Spinal cord (tissue), 10 donors: ENCODE results near the gene VWF. TPM values are rescaled to one million over a fixed set of nuclear protein-coding genes. Genes with fewer than 3 reads are reported as not detected.
A peak's percentile ranks its signal among the peaks of the same experiment; 100 is the strongest.

Experiments
- DNase-seq, 6 donors: peaks; one replicate each; pipeline versions ENCODE4 v3.0.0 to v3.0.0-alpha.2; 2013 to 2015; ENCODE audit warnings: low spot score in 6 of 6, low read depth in 4 of 6
- H3K27ac ChIP-seq: one replicate; pipeline ENCODE4 v1.5.1; 2013; ENCODE audit warnings: low read depth, low read length, control low read depth
- H3K27me3 ChIP-seq: one replicate; pipeline ENCODE4 v1.6.1; 2013; ENCODE audit warnings: low read length; ENCODE audit not compliant: control insufficient read depth, insufficient read depth
- H3K36me3 ChIP-seq: one replicate; pipeline ENCODE4 v1.6.1; 2013; ENCODE audit warnings: low read length; ENCODE audit not compliant: control insufficient read depth, insufficient read depth
- H3K4me1 ChIP-seq: one replicate; pipeline ENCODE4 v1.6.1; 2013; ENCODE audit warnings: low read length; ENCODE audit not compliant: control insufficient read depth, insufficient read depth
- H3K4me3 ChIP-seq: one replicate; pipeline ENCODE4 v1.5.1; 2013; ENCODE audit warnings: low read depth, low read length, control low read depth
- H3K9me3 ChIP-seq: one replicate; pipeline ENCODE4 v1.6.1; 2013; ENCODE audit warnings: low read length; ENCODE audit not compliant: control insufficient read depth, insufficient read depth
- WGBS: methylation state at CpG from one replicate; pipeline ENCODE4 v1.1.5; 2013; ENCODE audit warnings: missing lambda C conversion rate; ENCODE audit not compliant: insufficient coverage; 5-methylcytosine and 5-hydroxymethylcytosine counted together
- long read RNA-seq, 4 donors: transcript quantifications; one replicate each; lab custom pipeline, GENCODE V29; 2026
- polyA plus RNA-seq, 2 donors: library from polyadenylated mRNA; unstranded; fragments of 120-200 nt; gene quantifications; one replicate each; pipeline ENCODE4 v1.2.1, GENCODE V29; 2013; ENCODE audit not compliant: insufficient read length in 2 of 2
- total RNA-seq, 2 donors: library from RNA; depleted of rRNA in 1 of 2; stranded (reverse); fragments of 120-200 nt in 1 of 2; fragments of >200 nt in 1 of 2; gene quantifications; one replicate each; pipeline versions ENCODE4 v1.2.3 to v1.2.4, GENCODE V29; 2013 to 2014
- donor health status: healthy.

Gene VWF
- 10 to 100 TPM; 40.4 to 76.6 TPM for total RNA-seq
- 10 to 100 TPM; 34.3 to 34.5 TPM for polyA plus RNA-seq
- long read RNA-seq, donor 1, partial matches to known transcripts = 5 of 5 reads
- long read RNA-seq, donor 1, other reads (novel, unspliced or antisense) = 0 of 5 reads
- long read RNA-seq, donor 2 = 0 reads
- long read RNA-seq, donor 3 = 0 reads
- long read RNA-seq, donor 4 = 0 reads

DNA sequence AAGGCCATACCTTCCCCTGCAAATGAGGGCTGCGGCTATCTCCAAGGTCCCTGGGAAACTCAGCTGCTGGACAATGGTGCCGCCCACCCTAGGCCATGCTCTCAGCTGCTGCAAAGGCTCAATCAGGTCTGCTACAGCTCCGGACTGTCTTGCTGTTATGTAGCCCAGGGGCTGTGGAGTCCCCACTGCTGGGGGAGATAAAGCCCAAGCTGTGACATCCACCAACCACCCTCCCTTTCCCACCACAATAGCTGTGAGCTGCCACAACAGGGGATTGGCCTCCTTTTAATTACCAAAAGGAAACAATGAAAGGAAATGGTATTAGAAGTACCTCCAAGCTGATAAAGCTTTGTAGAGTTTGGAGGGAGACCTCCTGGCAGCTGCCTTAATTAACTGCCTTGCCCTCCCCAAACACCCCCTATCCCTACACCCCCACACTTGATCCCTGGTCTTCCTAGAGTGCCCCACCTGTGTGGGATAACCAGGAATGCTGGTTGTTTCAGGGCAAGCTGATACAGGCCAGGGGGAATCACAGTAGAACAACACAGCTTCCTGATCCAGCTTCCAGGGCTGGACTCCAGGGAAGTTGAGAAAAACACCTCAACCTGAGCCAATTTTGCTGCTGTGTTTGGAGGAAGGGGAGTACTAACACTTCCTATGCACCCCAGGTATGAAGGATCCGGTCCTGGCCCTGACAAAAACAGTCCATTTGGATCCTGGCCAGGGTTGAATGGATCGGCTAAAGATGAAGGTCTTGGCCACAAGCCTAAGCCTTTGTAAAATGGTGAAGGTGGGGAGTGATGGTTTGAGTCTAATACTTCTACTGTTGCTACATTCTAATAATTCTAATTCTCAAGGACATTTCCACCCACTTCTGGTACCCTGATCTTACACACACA lies at the start of gene VWF:
VWF (minus strand) TSS at position 260 of the 899 bp plus-strand sequence. CDS start 1,474 bp downstream, outside the sequence.
- Histone ChIP-seq H3K9me3 (no peaks in the 10 kb centered on the region), H3K36me3 (no peaks in the 10 kb centered on the region), H3K4me1 (no peaks in the 10 kb centered on the region), H3K27ac (peak within 1 kb of the TSS; percentile 5), H3K4me3 (peak within 1 kb of the TSS; percentile 7), H3K27me3 (no peaks in the 10 kb centered on the region)
- no peak for DNase-seq
- 45% methylated on average over 2 of the region's 5 CpGs for WGBS

DNA sequence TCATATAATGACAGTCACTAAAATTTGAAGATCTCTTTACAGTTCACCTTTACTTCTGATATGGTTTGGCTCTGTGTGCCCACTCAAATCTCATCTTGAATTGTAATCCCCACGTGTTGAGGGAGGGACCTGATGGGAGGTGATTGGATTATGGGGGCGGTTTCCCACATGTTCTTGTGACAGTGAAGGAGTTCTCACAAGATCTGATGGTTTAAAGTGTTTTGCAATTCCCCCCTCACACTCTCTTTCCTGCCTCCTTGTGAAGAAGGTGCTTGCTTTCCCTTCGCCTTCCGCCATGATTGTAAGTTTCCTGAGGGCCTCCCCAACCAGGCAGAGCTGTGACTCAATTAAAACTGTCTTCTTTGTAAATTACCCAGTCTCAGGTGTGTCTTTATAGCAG lies 48.4 kb upstream of the VWF start:
- WGBS = 90% methylated on average over 2 of the region's 4 CpGs
- H3K4me3 ChIP-seq = no peak overlapping the region
- H3K27ac ChIP-seq = no peak overlapping the region
- no peaks in the 10 kb centered on the region for H3K27me3 ChIP-seq
- H3K36me3 ChIP-seq = no peaks in the 10 kb centered on the region
- no peaks in the 10 kb centered on the region for H3K9me3 ChIP-seq
- DNase-seq = no peak
- no peaks in the 10 kb centered on the region for H3K4me1 ChIP-seq

DNA sequence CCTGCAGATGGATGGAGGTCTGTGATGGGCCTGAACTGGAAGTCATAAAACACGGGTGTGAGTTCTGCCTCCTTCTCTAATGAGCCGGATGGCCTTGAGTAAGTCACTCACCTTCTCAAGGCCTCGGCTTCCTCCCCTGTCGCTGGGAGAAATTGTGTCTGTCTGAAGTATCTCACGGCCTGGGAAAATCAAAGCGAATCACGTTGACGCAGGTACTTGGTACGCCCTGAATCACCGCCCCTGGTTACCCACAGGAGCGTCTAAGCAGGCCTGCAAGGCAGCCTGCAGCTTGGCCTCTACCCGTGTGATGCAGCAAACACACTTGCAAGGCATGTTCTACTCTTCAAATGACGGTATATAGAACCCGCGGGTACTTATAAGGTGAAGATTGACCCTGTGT lies 47.6 kb upstream of the VWF start:
- WGBS = 87% methylated on average over 15 of the region's 15 CpGs
- H3K36me3 ChIP-seq = no peaks in the 10 kb centered on the region
- no peak for DNase-seq
- H3K27ac ChIP-seq = no peak overlapping the region
- H3K9me3 ChIP-seq = no peaks in the 10 kb centered on the region
- H3K4me3 ChIP-seq = no peak overlapping the region
- no peaks in the 10 kb centered on the region for H3K4me1 ChIP-seq
- no peaks in the 10 kb centered on the region for H3K27me3 ChIP-seq

DNA sequence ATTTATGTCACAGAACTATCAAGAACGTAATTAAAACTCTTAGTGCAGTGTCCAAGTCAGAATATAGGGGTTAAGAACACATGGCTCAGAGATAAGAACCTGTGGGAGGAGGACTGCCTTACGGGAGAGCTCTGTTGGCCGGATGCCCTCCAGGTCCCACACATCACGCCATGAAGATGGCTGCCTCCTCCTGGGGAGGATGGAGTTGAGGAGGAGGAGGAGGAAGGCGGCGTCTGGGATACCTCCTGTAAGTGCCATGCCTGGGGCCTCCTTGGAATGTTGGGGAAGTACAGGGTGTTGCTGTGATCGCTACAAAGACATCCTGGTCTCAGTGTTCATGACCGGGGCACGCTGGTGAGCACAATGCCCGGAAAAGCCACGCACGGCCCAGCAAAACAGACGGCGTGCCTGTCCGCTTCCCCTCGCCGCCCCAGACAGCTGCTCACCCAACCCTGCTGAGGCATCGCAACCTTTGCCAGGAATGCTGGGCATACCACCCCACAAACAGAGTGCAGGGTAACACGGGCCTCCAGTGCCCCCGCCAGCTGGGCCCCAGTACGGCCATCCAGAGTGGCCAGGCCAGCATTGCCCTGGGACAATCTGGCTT lies 47.0 kb upstream of the VWF start:
- H3K9me3 ChIP-seq = no peaks in the 10 kb centered on the region
- H3K4me3 ChIP-seq = no peak overlapping the region
- H3K36me3 ChIP-seq = no peaks in the 10 kb centered on the region
- H3K27me3 ChIP-seq = no peaks in the 10 kb centered on the region
- no peak for DNase-seq
- no peak overlapping the region for H3K27ac ChIP-seq
- 90% methylated on average over 21 of the region's 21 CpGs for WGBS
- no peaks in the 10 kb centered on the region for H3K4me1 ChIP-seq

DNA sequence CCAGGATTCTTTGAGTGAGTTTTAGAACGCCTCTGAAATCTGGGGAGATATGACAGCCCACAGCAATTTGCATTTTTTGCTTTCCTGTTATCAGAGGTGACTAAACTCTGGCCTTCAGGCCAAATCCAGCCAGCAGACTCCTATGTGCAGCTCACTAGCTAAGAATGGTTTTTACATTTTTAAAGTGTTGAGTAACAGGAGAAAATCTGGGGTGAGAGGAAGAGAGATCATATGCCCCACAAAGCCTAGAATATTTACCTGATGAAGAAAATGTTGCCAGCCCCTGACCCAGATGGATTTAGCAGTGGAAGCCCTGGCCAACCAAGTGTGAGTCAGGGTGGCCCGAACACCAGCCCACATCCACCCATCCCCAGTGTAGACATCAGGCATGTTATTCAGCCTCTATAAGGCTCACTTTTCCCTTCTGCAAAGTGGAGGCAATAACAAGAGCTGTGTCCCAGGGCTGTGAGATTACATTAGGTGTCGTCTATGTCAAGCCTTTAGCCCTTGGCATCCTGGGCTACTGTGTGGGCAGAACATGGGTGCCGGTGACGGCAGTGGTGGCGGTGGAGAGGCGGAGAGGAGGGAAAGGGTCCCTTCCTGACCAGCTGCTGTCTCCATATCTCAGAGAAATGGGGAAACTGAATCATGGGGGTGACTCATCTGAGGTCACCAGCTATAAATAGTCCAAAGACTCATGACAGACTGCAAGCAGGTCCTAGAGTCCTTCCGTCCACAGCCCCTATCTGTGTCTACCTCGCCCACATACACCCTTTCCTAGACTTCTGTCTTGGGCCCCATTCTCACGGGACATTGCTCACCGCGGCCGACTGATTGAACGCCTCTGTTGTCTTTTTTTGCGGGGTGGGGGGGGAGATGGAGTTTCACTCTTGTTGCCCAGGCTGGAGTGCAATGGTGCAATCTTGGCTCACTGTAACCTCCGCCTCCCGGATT lies 43.1 kb upstream of the VWF start:
- H3K36me3 ChIP-seq = no peaks in the 10 kb centered on the region
- WGBS = 91% methylated on average over 16 of the region's 17 CpGs
- H3K27ac ChIP-seq = no peak overlapping the region
- H3K9me3 ChIP-seq = no peaks in the 10 kb centered on the region
- H3K4me3 ChIP-seq = no peak overlapping the region
- no peak for DNase-seq
- H3K4me1 ChIP-seq = no peaks in the 10 kb centered on the region
- H3K27me3 ChIP-seq = no peaks in the 10 kb centered on the region

DNA sequence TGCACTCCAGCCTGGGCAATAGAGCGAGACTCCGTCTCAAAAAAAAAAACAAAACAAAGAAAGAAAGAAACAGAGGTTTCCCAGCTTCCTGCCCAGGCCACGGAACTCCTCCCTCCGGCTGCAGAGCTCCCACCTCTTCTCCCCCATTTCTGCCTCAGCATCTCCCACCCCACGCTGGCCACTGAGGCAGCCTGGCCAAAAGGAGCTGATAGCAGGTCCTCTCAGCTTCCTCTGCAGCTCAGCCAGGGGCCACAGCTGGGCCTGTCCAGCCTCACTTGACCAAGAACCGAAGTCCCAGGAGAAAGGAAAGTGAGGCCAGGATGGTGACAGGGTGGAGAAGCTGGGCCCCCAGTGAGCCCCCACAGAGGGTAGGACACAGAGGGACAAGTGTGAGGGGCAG lies 42.3 kb upstream of the VWF start:
- DNase-seq = no peak
- H3K27ac ChIP-seq = no peak overlapping the region
- H3K4me1 ChIP-seq = no peaks in the 10 kb centered on the region
- 100% methylated on average over 5 of the region's 6 CpGs for WGBS
- H3K9me3 ChIP-seq = no peaks in the 10 kb centered on the region
- no peaks in the 10 kb centered on the region for H3K27me3 ChIP-seq
- no peaks in the 10 kb centered on the region for H3K36me3 ChIP-seq
- H3K4me3 ChIP-seq = no peak overlapping the region

DNA sequence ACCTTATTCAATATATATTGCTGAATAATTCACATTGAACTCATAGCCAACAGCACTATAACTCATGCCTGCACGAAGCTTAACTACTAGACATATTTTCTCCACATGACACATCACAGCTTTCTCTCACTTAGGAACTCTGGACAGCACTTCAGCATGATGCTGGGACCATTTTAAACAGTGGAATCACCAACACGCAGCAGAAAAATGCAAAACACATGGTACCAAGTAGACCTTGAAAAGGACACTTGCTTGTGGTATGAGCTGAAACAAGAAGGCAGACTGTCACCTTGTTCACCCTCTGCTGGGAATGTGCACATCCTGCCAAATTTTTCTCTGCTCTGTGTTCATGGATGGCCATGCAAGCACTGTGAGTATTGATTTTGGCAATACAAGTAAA lies 40.9 kb upstream of the VWF start:
- H3K4me1 ChIP-seq = no peaks in the 10 kb centered on the region
- no peak overlapping the region for H3K27ac ChIP-seq
- no peak for DNase-seq
- H3K27me3 ChIP-seq = no peaks in the 10 kb centered on the region
- no peak overlapping the region for H3K4me3 ChIP-seq
- no peaks in the 10 kb centered on the region for H3K9me3 ChIP-seq
- WGBS = 90% methylated on average over 2 of the region's 2 CpGs
- no peaks in the 10 kb centered on the region for H3K36me3 ChIP-seq

DNA sequence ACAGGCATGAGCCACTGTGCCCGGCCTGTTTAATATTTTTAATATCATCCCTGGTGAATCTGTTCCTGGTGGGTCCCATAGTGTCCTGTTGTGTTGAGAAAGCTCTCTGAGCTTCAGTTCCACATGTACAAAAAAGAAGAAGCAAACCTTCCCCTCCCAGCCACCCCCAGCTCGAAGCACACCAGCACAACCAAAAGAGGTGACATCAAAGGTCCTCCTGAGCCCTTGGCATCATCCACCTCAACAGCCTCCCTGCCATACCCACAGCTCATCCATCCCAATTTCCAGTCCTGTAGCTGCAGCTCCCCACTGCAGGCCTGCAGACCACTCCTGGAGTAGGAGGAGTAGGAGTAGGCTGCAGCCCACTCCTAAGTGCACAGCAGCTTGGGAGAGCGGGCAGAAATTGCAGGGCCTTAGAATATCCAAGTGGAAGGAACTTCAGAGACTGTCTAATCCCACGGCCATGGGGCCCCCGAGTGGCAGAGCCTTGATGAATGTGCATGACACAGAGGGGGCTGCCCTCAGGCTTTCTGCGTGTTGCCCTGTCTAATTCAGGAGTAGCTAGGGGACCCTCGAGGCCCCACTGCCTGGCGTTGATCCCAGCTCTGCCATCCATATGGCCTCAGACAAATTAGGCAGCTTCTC lies 39.1 kb upstream of the VWF start:
- DNase-seq = peak in 1 of 6 donors; percentile 49
- WGBS = 43% methylated on average over 6 of the region's 8 CpGs
- no peak overlapping the region for H3K27ac ChIP-seq
- H3K4me3 ChIP-seq = no peak overlapping the region
- peaks cover 5% of the 10 kb centered on the region for H3K4me1 ChIP-seq
- H3K9me3 ChIP-seq = no peaks in the 10 kb centered on the region
- H3K27me3 ChIP-seq = no peaks in the 10 kb centered on the region
- H3K36me3 ChIP-seq = no peaks in the 10 kb centered on the region
